CD4-positive, alpha-beta T cell treated with Interferon alpha-2 for 1 hour (primary cell): Measurements from ENCODE around the gene FTO.

Experiments used
- DNase-seq, 2 donors: peaks; one replicate each; pipeline ENCODE4 v3.0.0-alpha.2; 2020 to 2022

FTO gene

GRCh38 chr16:54140057-54140787 lies 436.3 kb downstream of the FTO start:
- DNase-seq: no peak

GRCh38 chr16:54140788-54141136 lies 436.8 kb downstream of the FTO start:
- DNase-seq: no peak

- DNase-seq: no peak
Observed at GRCh38 chr16:54142787-54143186, 438.8 kb downstream of the FTO start.

GRCh38 chr16:54143410-54143809 lies 439.5 kb downstream of the FTO start:
- no peak for DNase-seq

- DNase-seq: no peak
Observed at GRCh38 chr16:54143934-54144571, 440.1 kb downstream of the FTO start.

GRCh38 chr16:54144572-54144947 lies 440.6 kb downstream of the FTO start:
- DNase-seq: no peak

- DNase-seq: no peak
Observed at GRCh38 chr16:54145881-54146280, 441.9 kb downstream of the FTO start.

GRCh38 chr16:54148974-54149373 lies 445.0 kb downstream of the FTO start:
- no peak for DNase-seq

- no peak for DNase-seq
Observed at GRCh38 chr16:54150861-54151260, 446.9 kb downstream of the FTO start.

- no peak for DNase-seq
Observed at GRCh38 chr16:54152362-54153239, 448.6 kb downstream of the FTO start.

- DNase-seq: no peak
Observed at GRCh38 chr16:54153240-54153934, 449.4 kb downstream of the FTO start.

GRCh38 chr16:54156349-54156748 lies 452.4 kb downstream of the FTO start:
- no peak for DNase-seq

GRCh38 chr16:54158986-54159385 lies 455.0 kb downstream of the FTO start:
- no peak for DNase-seq

GRCh38 chr16:54159490-54160080 lies 455.6 kb downstream of the FTO start:
- no peak for DNase-seq

GRCh38 chr16:54160252-54160860 lies 456.4 kb downstream of the FTO start:
- DNase-seq: no peak

GRCh38 chr16:54160939-54161897 lies 457.3 kb downstream of the FTO start:
- no peak for DNase-seq

- DNase-seq: no peak
Observed at GRCh38 chr16:54163197-54163843, 459.4 kb downstream of the FTO start.

GRCh38 chr16:54164789-54165173 lies 460.8 kb downstream of the FTO start:
- no peak for DNase-seq

GRCh38 chr16:54165174-54165911 lies 461.4 kb downstream of the FTO start:
- DNase-seq: no peak
